Kidney tubule cell (primary cell): ENCODE results near the gene PSMD8.
"Not testable (repeated sequence)": the region's sequence is repeated elsewhere in the genome, so short reads cannot be mapped to it uniquely, and the experiment has no call there.

Experiments used
- DNase-seq: peaks from one replicate; pipeline ENCODE4 v3.0.0-alpha.2; 2018; ENCODE audit warnings: low spot score

The PSMD8 gene

DNA sequence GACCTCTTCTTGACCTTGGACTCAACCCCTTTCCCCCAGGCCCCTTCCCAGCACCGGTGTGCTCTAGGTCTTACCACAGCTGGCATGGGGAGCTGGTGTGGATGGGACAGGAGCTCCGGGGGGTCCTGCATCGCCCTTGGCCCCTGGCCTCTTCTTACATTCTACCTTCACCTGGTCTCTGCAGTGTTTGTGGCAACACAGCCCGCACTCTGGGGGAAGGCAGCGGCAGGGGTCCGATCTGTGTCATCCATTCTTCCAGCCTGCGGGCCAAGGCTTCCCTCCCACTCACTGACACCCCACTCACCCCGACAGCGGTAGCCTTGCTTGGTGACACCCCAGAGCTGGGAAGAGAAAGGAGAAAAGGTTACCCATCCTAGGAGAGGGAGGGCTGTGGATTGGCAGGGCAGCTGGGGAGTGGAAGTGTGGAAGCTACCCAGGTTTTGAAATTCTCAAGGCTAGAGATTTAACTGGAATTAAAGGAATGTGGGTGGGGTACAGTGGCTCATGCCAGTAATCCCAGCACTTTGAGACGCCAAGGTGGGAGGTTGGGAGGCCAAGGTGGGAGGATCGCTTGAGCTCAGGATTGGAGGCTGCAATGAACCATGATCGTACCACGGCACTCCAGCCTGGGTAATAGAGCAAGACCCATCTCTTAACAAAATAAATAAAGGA, 36.8 kb downstream of the PSMD8 start:
- no peak for DNase-seq

DNA sequence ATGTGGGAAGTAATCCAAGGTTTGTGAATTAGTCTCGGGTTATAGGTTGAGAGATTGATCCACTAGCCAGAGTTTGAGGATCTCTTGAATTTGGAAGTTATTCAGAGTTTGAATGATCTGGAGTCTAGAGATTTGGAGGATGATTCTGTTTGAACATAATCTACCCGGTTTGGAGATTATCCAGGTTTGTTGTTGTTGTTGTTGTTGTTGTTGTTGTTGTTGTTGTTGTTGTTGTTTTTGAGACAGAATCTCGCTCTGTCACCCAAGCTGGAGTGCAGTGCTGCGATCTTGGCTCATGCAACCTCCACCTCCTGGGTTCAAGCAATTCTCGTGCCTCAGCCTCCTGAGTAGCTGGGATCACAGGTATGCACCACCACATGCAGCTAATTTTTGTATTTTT, 37.5 kb downstream of the PSMD8 start:
- not testable (repeated sequence) for DNase-seq

DNA sequence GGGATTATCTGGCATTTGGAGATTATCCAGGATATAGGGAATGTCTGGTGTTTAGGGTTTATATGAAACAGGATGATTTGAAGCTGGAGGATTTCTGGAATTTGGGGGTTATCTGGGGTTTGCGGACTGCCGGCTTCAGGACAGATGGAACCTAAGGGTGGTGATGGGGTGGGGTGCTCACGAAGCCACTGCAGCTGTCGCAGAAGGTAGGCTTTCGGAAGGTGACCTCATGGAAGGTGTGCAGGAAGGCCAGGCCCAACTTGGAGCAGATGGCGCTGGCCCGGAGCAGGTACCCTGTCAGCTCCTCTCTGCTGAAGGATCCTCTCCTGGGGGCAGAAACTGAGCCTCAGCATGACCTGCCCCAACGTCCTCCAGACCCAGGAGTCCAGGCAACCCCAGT, 38.1 kb downstream of the PSMD8 start:
- no peak for DNase-seq

DNA sequence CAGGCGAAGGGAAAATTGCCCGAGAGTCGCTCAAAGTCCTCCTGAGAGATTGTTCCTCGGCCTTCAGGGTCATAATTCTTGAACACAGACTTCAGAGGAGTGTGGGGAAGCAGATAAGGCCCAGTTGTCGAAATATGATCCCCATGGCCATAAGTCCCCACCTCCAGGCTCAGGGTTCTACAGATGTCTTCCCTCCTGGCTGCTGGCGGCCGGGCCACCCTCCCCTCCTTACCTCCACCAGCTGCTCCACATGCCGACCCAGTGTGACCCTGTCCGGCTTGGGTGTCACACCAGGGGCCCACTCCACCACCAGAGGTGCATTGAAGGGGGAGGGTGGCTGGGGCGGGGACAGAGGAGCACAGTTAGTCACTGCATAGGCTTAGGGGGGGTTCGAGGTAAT, 38.6 kb downstream of the PSMD8 start:
- DNase-seq = no peak

DNA sequence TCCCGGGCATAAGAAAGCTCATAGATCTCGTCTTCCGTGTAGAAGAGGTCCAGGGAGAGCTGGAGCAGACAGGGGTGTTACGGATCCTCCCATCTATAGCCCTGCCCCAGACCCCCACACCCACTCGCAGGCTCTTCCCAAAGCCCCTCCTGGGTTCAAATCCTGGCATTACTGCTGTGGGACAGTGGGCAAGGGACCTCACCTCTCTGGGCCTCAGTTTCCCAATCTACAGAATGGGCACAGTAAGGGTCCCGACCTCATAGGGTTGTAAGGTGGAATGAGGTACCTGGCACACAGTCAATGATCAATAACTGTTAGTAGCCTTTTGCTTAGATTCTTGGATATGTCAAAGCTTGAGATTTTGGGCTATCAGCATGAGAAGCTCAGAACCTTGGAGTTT, 39.0 kb downstream of the PSMD8 start:
- no peak for DNase-seq

DNA sequence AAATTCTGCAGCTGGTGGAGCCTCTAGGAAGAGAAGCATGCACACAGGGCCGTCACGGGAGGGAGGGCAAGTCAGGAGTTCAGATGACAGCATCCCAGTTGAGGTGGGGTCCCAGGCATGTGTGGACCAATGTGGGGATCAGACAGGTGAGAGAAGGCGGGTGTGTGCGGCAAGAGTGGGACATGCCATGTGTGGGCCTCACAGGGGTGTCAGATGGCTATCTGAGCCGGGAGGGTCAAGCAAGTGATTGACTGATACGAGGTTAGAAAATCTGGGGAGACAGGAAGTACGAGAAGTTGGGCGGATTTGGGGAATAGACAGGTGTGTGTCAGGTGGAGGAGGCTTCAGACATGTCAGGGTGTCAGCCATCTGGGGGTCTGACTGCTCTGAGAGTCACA, 42.8 kb downstream of the PSMD8 start:
- no peak for DNase-seq

DNA sequence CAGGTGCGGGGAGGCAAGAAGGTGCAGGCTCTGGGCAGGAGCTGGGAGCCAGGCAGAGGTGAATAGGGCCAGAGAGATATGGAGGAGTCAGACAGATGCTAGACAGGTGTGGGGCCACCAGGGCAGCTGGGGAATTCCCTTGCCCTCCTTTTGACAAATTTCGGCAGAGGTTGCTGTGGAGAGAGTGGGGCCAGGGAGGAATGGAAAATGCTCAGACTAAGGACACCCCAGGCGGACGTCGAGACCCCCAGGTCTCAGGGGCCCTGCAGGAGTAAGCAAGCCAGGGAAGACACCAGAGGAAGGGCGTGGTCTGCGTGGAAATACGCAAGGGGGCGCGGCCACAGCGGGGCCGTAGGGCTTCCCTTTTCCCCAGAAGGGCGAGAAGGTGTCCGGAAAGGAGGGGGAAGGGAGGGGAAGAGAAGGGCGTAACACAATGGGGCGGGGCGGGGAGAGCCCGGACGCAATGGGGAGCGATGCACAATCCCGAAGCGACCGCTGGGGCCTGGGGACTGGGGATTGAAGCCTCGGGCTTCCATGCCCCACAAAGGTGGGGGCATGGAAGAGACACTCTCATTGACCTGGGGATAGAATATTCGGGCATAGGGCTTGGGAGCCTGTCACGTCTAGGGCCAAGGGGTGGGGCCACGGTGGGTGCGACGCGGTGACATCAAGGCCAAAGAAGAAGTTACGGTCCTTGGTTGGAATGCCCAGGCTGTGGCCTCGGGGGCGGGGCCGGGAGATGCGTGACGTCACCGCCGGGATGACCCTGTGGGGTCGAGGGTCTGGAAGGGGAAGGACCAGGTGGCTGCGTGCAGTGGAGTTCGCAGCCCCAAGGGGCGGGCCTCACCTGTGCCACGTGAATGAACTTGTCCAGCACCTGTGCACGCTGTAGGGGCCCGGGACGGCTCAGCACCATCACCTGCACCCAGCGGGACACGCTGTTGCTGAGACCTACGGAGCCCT, 43.5 kb downstream of the PSMD8 start:
- peak; percentile 23 for DNase-seq

DNA sequence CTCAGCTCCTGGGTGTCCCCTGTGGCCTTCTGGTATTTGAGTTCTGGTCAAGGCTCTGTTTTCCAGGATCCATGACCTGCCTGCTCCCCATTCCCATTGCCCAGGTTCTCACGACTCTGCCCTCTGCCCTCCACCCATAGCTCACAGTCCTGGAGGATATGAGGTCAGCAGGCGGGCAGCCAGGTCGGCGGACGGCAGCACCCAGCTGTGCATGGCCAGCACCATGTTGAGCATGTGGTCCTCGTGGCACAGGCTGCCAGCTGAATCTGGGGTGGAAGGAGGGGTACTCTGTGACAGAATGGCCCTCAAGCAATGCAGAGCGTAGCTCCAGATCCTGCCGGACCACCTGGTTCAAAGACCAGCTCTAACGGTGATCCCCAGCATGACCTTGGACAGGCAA, 46.6 kb downstream of the PSMD8 start:
- no peak for DNase-seq

DNA sequence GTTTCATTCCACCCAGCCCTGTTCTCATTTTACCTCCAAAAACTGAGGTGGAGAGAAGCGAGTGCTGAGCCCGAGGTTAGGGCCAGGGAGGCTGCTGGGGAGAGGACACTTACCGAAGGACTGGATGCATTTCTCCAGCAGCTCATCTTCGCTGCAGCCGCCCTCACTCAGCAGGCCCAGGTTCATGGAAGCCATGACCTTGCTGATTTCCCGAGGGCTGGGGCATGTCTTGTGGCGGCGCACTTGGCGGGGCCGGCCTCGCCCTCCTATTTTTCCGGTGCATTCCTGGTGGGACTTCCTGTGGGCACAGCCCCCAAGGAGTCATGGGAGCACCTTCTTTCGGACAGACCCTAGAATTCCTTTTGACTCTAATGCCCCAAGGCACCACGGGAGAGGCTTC, 47.5 kb downstream of the PSMD8 start:
- no peak for DNase-seq

DNA sequence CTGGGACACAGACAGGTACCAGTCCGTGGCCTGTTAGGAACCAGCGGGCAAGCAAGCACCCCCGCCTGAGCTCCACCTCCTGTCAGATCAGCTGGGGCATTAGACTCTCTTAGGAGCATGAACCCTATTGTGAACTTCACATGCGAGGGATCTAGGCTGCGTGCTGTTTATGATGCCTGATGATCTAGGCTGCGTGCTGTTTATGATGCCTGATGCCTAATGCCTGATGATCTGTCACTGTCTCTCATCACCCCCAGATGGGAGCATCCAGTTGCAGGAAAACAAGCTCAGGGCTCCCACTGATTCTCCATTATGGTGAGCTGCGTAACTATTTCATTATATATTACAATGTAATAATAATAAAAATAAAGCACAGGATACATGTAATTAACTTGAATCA, 48.1 kb downstream of the PSMD8 start:
- DNase-seq = no peak

DNA sequence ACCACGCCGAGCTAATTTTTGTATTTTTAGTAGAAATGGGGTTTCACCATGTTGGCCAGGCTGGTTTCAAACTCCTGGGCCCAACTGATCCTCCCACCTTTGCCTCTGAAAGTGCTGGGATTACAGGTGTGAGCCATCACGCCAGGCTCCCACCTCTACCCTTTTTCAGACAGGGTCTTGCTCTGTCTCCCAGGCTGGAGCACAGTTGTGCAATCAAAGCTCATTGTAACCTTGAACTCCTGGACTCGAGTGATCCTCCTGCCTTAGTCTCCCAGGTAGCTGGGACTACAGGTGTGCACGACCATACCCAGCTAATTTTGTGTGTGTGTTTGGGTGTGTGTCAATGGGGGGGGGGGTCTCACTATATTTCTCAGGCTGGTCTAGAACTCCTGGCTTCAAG, 49.9 kb downstream of the PSMD8 start:
- no peak for DNase-seq

DNA sequence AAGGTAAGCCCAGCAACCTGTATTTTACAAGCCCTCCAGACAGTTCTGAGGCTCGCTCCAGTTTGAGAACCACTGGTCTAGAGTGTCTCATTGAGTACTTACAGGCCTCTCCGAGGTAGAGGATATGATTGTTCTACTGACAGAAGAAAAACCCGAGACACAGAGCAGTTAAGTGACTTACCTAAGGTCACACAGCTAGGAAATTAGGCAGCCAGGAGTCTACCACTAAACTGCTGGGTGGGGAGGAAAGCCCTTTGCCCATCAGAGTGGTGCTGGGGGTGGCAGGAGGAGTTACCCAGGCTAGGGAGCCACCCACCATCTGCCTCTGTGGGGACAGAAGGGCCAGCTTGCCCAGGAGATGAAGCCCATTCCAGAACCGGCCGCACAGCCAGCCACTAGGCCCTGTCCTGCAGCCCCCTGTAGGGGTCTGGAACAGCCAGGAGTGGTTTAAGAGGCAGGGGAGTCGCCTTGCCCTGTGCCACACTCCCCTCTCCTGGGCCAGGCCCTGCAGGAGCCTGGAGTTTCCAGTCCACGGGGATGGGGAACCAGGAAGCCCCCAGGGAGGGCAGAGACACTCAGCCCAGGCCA, 50.9 kb downstream of the PSMD8 start:
- DNase-seq = no peak

DNA sequence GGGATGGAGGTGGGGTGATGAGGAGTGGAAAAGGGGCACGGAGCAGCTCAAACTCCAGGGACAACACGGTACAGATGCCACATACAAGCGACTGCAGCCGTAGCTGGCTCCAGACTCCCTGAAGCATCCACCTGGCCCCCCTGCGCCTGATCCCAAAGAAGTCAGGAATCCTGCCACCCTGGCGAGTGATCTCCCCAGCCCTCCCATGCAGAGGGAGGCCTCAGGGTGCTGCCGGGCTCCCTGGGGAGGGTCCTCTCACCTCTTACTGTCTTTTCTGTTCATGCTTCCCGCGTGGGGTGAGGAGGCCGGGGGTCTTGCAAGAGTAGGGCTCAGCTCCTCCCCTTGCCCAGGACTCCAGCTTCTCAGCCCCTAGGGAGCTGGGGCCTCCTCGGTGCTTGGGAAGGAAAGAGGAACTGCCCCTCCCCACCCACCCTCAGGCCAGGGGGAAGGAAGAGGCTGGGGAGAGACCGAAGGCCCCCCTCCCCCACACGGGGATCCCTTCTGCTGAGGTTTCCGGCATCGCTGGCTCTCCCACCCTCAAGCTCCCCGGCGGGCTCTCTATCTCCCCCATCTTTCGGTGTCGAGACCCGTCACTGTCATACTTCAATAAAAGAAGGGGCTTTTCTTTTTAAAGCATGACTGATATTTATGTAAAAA, 51.6 kb downstream of the PSMD8 start, which contains the start of gene RASGRP4:
Gene RASGRP4 (minus strand): TSS at position 410 of the 657 bp plus-strand sequence. CDS start 128 bp downstream, at position 282.
- no peak for DNase-seq

DNA sequence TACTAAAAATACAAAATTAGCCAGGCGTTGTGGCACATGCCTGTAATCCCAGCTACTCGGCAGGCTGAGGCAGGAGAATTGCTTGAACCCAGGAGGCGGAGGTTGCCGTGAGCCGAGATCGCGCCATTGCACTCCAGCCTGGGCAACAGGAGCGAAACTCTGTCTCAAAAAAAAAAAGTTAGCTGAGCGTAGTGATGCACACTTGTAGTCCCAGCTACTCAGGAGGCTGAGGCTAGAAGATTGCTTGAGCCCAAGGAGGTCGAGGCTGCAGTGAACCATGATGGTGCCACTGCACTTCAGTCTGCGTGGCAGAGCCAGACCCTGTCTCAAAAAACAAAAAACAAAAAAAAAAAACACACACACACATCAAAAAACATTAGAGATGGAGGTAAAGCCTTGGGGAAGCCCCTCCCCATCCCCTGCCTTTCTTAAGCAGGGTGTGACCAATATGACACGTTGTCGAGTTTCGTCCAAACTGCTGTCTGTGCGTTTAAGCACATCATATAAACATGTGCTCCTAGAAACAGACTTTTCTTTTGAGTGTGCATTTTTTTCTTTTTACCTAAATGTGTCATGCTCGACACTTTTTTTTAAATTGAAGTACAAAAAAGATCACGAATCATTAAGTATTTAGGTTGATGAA, 52.8 kb downstream of the PSMD8 start:
- DNase-seq = not testable (repeated sequence)

DNA sequence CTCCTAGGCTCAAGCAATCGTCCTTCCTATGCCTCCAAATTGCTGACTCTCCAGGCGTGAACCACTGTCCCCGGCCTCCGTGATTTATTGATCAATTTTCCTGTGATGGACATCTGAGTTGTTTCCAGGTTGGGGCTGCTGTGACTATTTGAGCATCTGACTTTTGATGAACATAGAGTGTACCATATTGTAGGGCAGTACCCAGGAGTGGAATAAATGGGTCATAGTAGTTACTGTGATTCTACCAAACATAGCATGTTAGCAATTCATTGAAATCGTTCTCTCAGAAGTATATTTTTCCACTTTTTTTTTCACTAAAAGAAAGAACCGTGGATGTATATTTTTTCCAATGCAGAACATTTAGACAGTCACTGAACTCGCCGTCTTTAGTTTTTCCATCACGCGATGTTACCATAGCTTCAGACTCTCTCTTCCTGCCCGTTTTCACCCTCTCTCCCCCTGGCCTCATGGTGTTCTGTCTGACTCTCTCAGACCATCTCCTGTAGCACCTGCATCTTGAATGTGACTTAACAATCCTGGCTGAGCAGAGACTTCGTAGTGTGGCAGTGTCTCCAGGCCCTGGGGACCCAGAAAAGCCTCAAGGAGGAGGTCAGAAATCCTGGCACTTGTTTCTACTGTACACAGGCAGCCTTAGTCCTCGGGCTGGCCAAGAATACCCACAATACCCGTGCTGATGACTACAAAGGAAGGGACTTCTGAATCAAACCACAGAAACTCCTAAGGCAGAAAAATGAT, 54.9 kb downstream of the PSMD8 start:
- no peak for DNase-seq

DNA sequence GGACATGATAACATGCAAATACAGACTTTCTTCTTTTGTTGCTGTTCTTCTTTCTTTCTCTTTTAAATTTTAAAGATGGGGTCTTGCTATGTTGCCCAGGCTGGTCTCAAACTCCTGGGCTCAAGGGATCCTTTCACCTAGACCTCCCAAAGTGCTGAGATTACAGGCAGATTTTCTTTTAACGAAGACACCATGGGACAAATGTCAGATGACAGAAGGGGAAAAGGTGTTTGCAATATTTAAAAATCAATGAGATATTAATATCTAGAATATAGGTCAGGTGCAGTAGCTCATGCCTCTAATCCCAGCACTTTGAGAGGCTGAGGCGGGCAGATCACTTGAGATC, 55.4 kb downstream of the PSMD8 start:
- DNase-seq = no peak

DNA sequence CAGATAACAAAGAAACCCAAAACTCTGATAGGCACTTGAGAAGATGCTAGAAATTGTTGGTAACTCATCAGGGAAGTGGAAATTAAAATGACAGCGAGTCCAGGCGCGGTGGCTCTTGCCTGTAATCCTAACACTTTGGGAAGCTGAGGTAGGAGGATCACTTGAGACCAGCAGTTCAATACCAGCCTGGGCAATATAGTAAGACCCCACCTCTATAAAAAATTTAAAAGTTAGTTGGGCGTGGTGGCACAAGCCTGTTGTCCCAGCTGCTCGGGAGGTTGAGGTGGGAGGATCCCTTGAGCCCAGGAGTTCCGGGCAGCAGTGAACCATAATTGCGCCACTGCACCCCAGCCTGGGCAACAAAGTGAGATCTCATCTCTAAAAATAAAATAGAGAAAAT, 56.6 kb downstream of the PSMD8 start:
- DNase-seq = no peak

DNA sequence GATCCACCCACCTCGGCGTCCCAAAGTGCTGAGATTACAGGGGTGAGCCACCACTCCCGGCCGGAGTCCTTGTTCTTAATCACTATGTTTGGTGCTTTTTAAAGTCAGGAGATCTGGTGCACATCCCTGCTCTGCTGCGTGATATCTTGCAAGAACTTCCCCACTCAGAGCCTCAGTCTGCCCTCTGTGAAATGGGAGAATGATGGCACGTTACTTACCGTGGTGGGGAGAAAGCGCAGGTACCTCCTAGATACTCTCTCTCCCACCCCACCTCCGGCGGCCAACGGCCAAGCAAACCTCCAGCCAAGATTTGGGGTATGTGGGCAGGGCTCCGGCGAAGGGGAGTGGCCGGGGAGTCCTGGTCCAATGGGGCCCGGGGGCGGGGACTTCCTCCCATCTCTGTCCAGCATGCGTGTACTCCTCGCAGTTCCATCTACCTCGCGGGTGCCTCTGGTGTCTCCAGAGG, 58.9 kb downstream of the PSMD8 start, which contains the start of gene RYR1:
Gene RYR1 (plus strand): TSS at position 424 of the 466 bp plus-strand sequence. CDS start 139 bp downstream, outside the sequence.
- DNase-seq = no peak
